Bronchus fibroblast of lung (primary cell): ENCODE results near the gene ENDOU. TPM values are rescaled to one million over a fixed set of nuclear protein-coding genes. Genes with fewer than 3 reads are reported as not detected.

Experiments used
- total RNA-seq: library from RNA; depleted of rRNA; stranded (reverse); fragments of >200 nt; gene quantifications from 2 replicates; pipeline ENCODE4 v1.2.3, GENCODE V29; 2015

The ENDOU gene, protein sequence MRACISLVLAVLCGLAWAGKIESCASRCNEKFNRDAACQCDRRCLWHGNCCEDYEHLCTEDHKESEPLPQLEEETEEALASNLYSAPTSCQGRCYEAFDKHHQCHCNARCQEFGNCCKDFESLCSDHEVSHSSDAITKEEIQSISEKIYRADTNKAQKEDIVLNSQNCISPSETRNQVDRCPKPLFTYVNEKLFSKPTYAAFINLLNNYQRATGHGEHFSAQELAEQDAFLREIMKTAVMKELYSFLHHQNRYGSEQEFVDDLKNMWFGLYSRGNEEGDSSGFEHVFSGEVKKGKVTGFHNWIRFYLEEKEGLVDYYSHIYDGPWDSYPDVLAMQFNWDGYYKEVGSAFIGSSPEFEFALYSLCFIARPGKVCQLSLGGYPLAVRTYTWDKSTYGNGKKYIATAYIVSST
- not detected in 2 replicates for total RNA-seq

DNA sequence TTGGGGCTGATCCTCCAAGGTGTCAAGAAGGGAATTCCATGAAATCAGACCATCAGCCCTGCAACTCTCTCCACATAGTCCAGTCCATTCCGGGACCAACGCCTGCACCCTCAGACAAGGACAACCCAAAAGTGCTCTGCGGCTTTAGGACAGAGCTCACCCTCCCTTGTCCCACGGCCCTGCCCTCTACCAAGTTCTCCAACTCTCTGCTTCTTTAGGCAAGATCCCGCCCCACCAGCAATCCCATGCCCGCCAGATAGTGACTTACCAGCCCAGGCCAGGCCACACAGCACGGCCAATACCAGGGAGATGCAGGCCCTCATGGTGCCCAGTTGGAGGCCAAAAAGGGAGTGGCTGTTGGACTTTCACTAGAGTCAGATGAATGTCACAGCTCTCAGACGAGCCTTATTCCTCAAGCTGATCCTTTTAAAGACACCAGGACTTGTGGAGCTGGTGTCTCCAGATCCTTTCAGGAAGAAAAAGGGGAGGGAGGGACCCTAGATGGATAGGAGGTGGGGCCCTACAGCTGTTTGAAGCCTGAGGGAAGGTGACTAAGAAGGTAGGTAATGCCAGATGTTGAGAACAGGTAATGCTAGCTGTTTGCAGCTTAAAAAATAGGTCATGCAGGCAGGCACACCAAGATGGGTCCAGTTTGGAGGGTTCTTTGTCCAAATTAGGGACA, at the start of gene ENDOU:
TSS of gene ENDOU (minus strand) at position 400 of the 682 bp plus-strand sequence. CDS start at position 323, 77 bp downstream.

DNA sequence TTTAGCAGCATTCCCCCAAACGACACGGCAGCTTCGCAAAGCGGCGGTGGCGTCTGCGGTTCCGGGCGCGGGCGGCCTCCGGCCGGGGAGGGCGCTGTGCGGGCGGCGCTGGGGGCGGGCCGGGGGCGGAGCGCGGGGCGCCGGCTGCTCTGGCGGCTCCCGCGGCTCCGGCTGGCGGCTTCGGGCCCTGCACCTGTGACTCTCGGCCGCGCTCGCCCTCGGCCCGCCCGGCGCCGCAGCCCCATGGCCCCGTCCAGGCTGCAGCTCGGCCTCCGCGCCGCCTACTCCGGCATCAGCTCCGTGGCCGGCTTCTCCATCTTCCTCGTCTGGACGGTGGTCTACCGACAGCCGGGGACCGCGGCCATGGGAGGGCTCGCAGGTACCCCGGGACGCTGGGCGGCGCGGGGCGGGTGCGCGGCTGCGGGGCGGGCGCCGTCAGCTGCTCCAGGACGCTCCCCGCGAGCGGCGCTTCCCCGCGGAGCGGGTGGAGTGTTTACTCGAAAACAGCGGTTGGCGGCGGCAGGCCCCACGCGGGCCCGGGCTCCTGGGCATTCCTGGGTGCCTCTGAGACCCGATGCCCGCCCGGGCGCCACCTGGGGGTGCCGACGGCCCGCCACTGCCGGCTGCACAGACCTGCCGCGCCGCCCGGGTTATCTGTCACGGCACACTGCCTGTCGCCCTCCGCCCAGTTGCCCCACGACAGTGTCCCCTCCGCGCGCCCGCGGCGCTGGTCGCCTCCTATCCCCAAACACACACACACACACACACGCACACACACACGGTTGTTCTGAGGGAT, 48.0 kb upstream of the ENDOU start, which contains the start of gene SLC48A1:
TSS of gene SLC48A1 (plus strand) at position 177 of the 796 bp plus-strand sequence. CDS start at position 244, 67 bp downstream.

DNA sequence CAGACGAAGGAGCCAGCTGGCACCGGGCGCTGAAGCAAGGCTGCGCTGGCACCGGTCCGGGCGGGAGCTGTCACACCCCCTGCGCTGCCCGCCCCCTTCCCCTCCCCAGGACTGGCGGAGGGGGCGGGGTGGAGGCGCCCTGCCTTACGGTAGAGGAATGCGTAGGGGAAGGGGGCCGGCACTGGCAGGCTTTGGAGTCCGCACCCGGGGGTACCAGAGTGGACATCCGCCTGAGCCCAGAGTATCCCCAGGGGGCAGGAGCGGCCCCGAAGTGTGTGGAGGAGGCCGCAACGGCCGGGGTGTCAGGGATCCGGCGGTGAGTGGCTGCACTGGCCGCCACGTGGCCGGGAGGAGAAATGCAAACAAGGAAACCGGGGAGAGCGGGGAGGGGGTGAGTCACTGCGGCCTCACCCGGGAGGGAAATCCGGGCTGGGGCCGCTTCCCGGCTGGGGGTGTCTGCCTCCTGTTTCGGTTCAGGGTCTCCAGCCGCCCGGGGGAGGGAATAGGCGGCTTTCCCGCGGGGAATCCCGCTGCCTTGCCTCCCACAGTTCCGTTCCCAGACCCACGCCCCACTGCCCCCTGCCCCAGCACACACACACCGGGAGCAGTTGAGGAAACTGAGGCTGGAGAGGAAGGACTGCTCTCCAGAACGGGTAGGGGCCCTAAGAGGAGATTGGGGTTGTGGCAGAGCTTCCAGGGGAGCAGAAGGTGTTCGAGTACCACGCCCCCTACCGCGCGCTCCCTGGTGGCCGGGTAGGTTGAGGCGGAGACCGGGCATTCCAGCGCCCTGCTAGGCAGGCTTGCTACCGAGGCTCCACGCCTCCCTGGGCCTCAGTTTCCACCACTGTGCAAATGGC, 33.8 kb upstream of the ENDOU start, which contains the start of gene RAPGEF3:
TSS of gene RAPGEF3 (minus strand) at position 47 of the 857 bp plus-strand sequence. CDS start 324 bp downstream, outside the sequence.

DNA sequence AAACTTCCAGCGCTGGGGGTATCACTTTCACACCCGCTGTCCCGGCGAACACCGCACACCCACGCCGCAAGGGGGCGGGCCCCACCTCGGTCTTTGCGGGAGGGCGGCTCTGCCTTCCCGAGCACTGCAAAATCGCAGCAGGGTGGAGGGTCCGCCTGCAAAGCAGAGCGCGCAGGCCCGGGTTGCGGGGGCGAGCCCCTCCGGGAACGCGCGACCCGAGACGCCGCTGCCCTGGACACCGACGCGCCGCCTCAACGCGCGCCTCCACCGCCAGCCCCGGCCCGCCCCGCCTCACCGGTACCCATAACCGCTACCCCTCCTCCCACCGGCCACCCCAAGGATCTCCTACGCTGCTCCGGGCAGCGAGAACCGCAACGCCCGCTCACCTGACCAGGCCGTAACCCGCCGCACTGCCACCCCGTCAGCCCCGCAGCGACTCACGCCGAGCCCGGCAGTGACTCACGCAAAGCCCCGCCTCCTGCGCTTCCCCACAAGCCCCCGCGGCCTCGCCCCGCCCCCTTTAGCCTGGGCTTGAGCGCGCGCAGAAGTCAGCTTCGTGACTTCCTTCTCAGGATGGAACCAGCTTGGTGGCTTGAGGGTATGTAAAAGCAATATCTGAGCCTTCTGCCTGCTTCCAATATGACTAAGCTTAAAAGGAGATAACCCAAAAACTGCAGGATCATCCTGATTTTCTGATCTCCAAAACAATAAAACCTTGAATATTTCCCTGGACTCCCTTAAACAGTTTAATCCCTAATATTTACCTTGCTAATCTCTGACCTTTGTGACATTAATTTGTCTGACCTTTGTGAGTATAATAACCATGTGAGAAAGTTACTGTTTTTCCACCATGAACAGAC, 19.5 kb downstream of the ENDOU start, which contains the start of gene RPAP3:
TSS of gene RPAP3 (minus strand) at position 465 of the 860 bp plus-strand sequence. CDS start 3,190 bp downstream, outside the sequence.

Other genes starting within 250 kb of the ENDOU start
- gene RPAP3, start 19.5 kb downstream of the ENDOU start, total RNA-seq: 10.7 and 15.3 TPM in 2 replicates
- gene RAPGEF3, start 33.4 kb upstream of the ENDOU start, total RNA-seq: 0.67 and 0.74 TPM in 2 replicates
- 4.9 and 5.5 TPM in 2 replicates for gene SLC48A1, start 47.7 kb upstream of the ENDOU start, total RNA-seq
- 48.6 and 55.8 TPM in 2 replicates for gene HDAC7, start 94.4 kb upstream of the ENDOU start, total RNA-seq
- gene VDR, start 179.5 kb upstream of the ENDOU start, total RNA-seq: 2.2 and 3.5 TPM in 2 replicates
- gene TMEM106C, start 238.1 kb upstream of the ENDOU start, total RNA-seq: 82.0 and 84.1 TPM in 2 replicates